HepG2 (cell line): ENCODE results near the gene CYBRD1. TPM values are rescaled to one million over a fixed set of nuclear protein-coding genes. Genes with fewer than 3 reads are reported as not detected.

ENCODE experiments used
- ATF5 ChIP-seq: sonication (generic); formaldehyde crosslinking; IDR thresholded peaks from 2 replicates; pipeline ENCODE4 v1.4.0; 2020; ENCODE audit warnings: mild to moderate bottlenecking, low read depth, missing genetic modification reagents
- FLYWCH1 ChIP-seq: sonication (generic); formaldehyde crosslinking; IDR thresholded peaks from 2 replicates; pipeline ENCODE4 v1.8.1; 2023; ENCODE audit warnings: mild to moderate bottlenecking, missing genetic modification reagents
- GABPA ChIP-seq, 2 experiments: IDR thresholded peaks; 2 replicates each; pipeline ENCODE4 v1.6.1; 2011 to 2016; ENCODE audit warnings: low read depth in 2 of 2, low read length in 1 of 2, missing biosample characterization in 1 of 2, missing genetic modification characterization in 1 of 2
- GPN1 ChIP-seq: sonication (generic); formaldehyde crosslinking; IDR thresholded peaks from 2 replicates; pipeline ENCODE4 v1.5.1; 2020; ENCODE audit warnings: missing genetic modification reagents, borderline replicate concordance
- MAFF ChIP-seq: IDR thresholded peaks from 2 replicates; pipeline ENCODE4 v1.6.1; 2011; ENCODE audit warnings: low read depth, low read length, improper control_type of control experiment
- SUZ12 ChIP-seq: fragments of 150-350 bp; IDR thresholded peaks from 2 replicates; pipeline ENCODE4 v1.6.1; 2014; ENCODE audit warnings: low read depth, low read length
- TFAP4 ChIP-seq: sonication (generic); IDR thresholded peaks from 2 replicates; pipeline ENCODE4 v1.6.1; 2016; ENCODE audit warnings: low read depth, borderline replicate concordance
- THAP11 ChIP-seq: IDR thresholded peaks from 2 replicates; pipeline ENCODE4 v1.6.1; 2016; ENCODE audit warnings: missing biosample characterization, missing genetic modification reagents
- U2AF1 ChIP-seq: fragments of 200-400 bp; formaldehyde crosslinking; optimal IDR thresholded peaks from 2 replicates; pipeline ENCODE3; 2017; ENCODE audit warnings: mild to moderate bottlenecking, low read depth, low read length
- ZFP36L2 ChIP-seq: sonication (generic); formaldehyde crosslinking; IDR thresholded peaks from 2 replicates; pipeline ENCODE4 v1.4.0; 2020; ENCODE audit warnings: missing genetic modification reagents
- ZFYVE20 ChIP-seq: sonication (generic); formaldehyde crosslinking; IDR thresholded peaks from 2 replicates; pipeline ENCODE4 v1.8.0; 2023; ENCODE audit warnings: low read depth, mild to moderate bottlenecking, moderate library complexity, missing genetic modification reagents, borderline replicate concordance
- ZNF121 ChIP-seq: sonication (generic); formaldehyde crosslinking; IDR thresholded peaks from 2 replicates; pipeline ENCODE4 v1.5.0; 2020; ENCODE audit warnings: mild to moderate bottlenecking, missing genetic modification reagents
- ZNF17 ChIP-seq: sonication (generic); formaldehyde crosslinking; IDR thresholded peaks from 2 replicates; pipeline ENCODE4 v1.5.0; 2020; ENCODE audit warnings: mild to moderate bottlenecking, missing genetic modification reagents
- ZNF296 ChIP-seq: sonication (generic); formaldehyde crosslinking; conservative IDR thresholded peaks from 2 replicates; pipeline ENCODE4 v1.5.0; 2020; ENCODE audit warnings: mild to moderate bottlenecking, missing genetic modification reagents
- ZNF329 ChIP-seq: sonication (generic); formaldehyde crosslinking; IDR thresholded peaks from 2 replicates; pipeline ENCODE4 v1.9.0; 2021; ENCODE audit warnings: low read depth, mild to moderate bottlenecking, missing genetic modification reagents
- polyA plus RNA-seq, 8 experiments: library from polyadenylated mRNA; depleted of rRNA in 3 of 8; stranded (reverse) in 7 of 8; unstranded in 1 of 8; fragments of >200 nt; fragmentation: Illumina TruSeq in 4 of 8; extraction: Trizol in 4 of 8; gene quantifications; 2 replicates each; pipeline versions ENCODE4 v1.2.1 to v1.2.3, GENCODE V29; 2011 to 2016; ENCODE audit warnings: low read depth in 4 of 8, missing spikeins in 1 of 8, mixed read lengths in 1 of 8; ENCODE audit not compliant: insufficient read depth in 1 of 8
- total RNA-seq, 5 experiments: library from RNA; depleted of rRNA; stranded (reverse); fragments of >200 nt; fragmentation: Illumina TruSeq; extraction: Trizol; gene quantifications; 2 replicates each; pipeline ENCODE4 v1.2.3, GENCODE V29; 2016; ENCODE audit warnings: low read depth in 1 of 5
- TF ChIP-seq, protein P1 (sequence below): sonication (generic); formaldehyde crosslinking; IDR thresholded peaks from 2 replicates; pipeline ENCODE4 v1.4.0; 2020; ENCODE audit warnings: missing genetic modification reagents
- TF ChIP-seq, protein P2 (sequence below): sonication (generic); formaldehyde crosslinking; IDR thresholded peaks from 2 replicates; pipeline ENCODE4 v1.4.0; 2020; ENCODE audit warnings: low read depth, mild to moderate bottlenecking, missing genetic modification reagents

Gene CYBRD1
- total and polyA plus RNA-seq, 2 of the 13 experiments (the other 11 are each of a cell fraction or from before 2014, with no cell fraction given) = 0.13 to 0.42 TPM

- TF ChIP-seq ZNF17 (no peak), ZFYVE20 (CRISPR knock-in tag) (no peak), TFAP4 (no peak), ZFP36L2 (no peak), ZNF329 (no peak), U2AF1 (no peak), GABPA (IDR thresholded peaks at IDR 0.05; ENCODE audit: low read depth, low read length) (no peak), GABPA (CRISPR knock-in tag; IDR thresholded peaks at IDR 0.05; ENCODE audit: low read depth) (no peak), MAFF (no peak), ZNF296 (no peak), THAP11 (CRISPR knock-in tag) (peak; percentile 70), GPN1 (no peak), ZNF121 (CRISPR knock-in tag) (no peak), ATF5 (CRISPR knock-in tag) (no peak), FLYWCH1 (no peak), SUZ12 (peak; percentile 29; the same call in 1 of the 2 replicates)
- TF ChIP-seq, protein P1, sequence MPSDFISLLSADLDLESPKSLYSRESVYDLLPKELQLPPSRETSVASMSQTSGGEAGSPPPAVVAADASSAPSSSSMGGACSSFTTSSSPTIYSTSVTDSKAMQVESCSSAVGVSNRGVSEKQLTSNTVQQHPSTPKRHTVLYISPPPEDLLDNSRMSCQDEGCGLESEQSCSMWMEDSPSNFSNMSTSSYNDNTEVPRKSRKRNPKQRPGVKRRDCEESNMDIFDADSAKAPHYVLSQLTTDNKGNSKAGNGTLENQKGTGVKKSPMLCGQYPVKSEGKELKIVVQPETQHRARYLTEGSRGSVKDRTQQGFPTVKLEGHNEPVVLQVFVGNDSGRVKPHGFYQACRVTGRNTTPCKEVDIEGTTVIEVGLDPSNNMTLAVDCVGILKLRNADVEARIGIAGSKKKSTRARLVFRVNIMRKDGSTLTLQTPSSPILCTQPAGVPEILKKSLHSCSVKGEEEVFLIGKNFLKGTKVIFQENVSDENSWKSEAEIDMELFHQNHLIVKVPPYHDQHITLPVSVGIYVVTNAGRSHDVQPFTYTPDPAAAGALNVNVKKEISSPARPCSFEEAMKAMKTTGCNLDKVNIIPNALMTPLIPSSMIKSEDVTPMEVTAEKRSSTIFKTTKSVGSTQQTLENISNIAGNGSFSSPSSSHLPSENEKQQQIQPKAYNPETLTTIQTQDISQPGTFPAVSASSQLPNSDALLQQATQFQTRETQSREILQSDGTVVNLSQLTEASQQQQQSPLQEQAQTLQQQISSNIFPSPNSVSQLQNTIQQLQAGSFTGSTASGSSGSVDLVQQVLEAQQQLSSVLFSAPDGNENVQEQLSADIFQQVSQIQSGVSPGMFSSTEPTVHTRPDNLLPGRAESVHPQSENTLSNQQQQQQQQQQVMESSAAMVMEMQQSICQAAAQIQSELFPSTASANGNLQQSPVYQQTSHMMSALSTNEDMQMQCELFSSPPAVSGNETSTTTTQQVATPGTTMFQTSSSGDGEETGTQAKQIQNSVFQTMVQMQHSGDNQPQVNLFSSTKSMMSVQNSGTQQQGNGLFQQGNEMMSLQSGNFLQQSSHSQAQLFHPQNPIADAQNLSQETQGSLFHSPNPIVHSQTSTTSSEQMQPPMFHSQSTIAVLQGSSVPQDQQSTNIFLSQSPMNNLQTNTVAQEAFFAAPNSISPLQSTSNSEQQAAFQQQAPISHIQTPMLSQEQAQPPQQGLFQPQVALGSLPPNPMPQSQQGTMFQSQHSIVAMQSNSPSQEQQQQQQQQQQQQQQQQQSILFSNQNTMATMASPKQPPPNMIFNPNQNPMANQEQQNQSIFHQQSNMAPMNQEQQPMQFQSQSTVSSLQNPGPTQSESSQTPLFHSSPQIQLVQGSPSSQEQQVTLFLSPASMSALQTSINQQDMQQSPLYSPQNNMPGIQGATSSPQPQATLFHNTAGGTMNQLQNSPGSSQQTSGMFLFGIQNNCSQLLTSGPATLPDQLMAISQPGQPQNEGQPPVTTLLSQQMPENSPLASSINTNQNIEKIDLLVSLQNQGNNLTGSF (CRISPR knock-in tag) = no peak
- TF ChIP-seq, protein P2, sequence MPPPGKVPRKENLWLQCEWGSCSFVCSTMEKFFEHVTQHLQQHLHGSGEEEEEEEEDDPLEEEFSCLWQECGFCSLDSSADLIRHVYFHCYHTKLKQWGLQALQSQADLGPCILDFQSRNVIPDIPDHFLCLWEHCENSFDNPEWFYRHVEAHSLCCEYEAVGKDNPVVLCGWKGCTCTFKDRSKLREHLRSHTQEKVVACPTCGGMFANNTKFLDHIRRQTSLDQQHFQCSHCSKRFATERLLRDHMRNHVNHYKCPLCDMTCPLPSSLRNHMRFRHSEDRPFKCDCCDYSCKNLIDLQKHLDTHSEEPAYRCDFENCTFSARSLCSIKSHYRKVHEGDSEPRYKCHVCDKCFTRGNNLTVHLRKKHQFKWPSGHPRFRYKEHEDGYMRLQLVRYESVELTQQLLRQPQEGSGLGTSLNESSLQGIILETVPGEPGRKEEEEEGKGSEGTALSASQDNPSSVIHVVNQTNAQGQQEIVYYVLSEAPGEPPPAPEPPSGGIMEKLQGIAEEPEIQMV (CRISPR knock-in tag) = no peak
Observed at GRCh38 chr2:171574149-171574795, 52.0 kb downstream of the CYBRD1 start (continued).
